ENCODE measurements around the gene RANBP3L.
"Not testable (repeated sequence)": the region's sequence is repeated elsewhere in the genome, so short reads cannot be mapped to it uniquely, and the experiment has no call there.

RANBP3L gene

GRCh38 chr5:36301858-36302603 is at the start of gene RANBP3L:
Gene RANBP3L, minus strand, starts transcription at chr5:36301902. Its CDS starts 486 bp downstream, at chr5:36301416.
- peak; percentile 7 for DNase-seq

GRCh38 chr5:36346896-36347690 is 45.4 kb upstream of the RANBP3L start:
- DNase-seq, result no peak

- DNase-seq, result no peak
Observed at GRCh38 chr5:36344899-36345298, 43.2 kb upstream of the RANBP3L start.

GRCh38 chr5:36341720-36342119 is 40.0 kb upstream of the RANBP3L start:
- DNase-seq, result not testable (repeated sequence)

GRCh38 chr5:36337597-36337996 is 35.9 kb upstream of the RANBP3L start:
- DNase-seq, result no peak

- no peak for DNase-seq
Observed at GRCh38 chr5:36334315-36334714, 32.6 kb upstream of the RANBP3L start.

GRCh38 chr5:36332720-36333119 is 31.0 kb upstream of the RANBP3L start:
- not testable (repeated sequence) for DNase-seq

- no peak for DNase-seq
Observed at GRCh38 chr5:36325196-36325595, 23.5 kb upstream of the RANBP3L start.

- DNase-seq, result no peak
Observed at GRCh38 chr5:36323926-36324781, 22.5 kb upstream of the RANBP3L start.

- no peak for DNase-seq
Observed at GRCh38 chr5:36312953-36313672, 11.4 kb upstream of the RANBP3L start.

GRCh38 chr5:36311956-36312355 is 10.3 kb upstream of the RANBP3L start:
- DNase-seq, result no peak

- DNase-seq, result no peak
Observed at GRCh38 chr5:36310138-36310537, 8.4 kb upstream of the RANBP3L start.

GRCh38 chr5:36305571-36306326 is 4.0 kb upstream of the RANBP3L start:
- DNase-seq, result peak; percentile 55

GRCh38 chr5:36304095-36304805 is 2.5 kb upstream of the RANBP3L start:
- DNase-seq, result peak; percentile 56

- DNase-seq, result no peak
Observed at GRCh38 chr5:36300927-36301540, 668 bp downstream of the RANBP3L start.

GRCh38 chr5:36300191-36300926 is 1.3 kb downstream of the RANBP3L start:
- no peak for DNase-seq

GRCh38 chr5:36298552-36298951 is 3.1 kb downstream of the RANBP3L start:
- DNase-seq, result peak; percentile 27

- DNase-seq, result no peak
Observed at GRCh38 chr5:36297653-36298052, 4.0 kb downstream of the RANBP3L start.

GRCh38 chr5:36285837-36286615 is 15.7 kb downstream of the RANBP3L start:
- no peak for DNase-seq

Data from inflammatory macrophage treated with lipopolysaccharide for 4 hours (primary cell).